WTC11 (cell line): ENCODE results near the gene MBD6. TPM values are rescaled to one million over a fixed set of nuclear protein-coding genes. Genes with fewer than 3 reads are reported as not detected.

ENCODE experiments used
- ATAC-seq: fragments of 200-7000 bp; cut with Tn5 transposase; 2 replicates; pipeline ENCODE4 v1.10.0; 2021; ENCODE audit warnings: mild to moderate bottlenecking, moderate library complexity
- CTCF ChIA-PET: fragments of 300-600 bp; sonication (Branson Sonifier 250); formaldehyde crosslinking; loops from one replicate; lab custom pipeline; 2021; ENCODE audit warnings: antibody characterized with exemption; lab: Charles Lee
- POLR2A ChIA-PET: fragments of 350-600 bp; sonication (Branson Sonifier 250); formaldehyde crosslinking; loops from one replicate; lab custom pipeline; 2021; ENCODE audit warnings: antibody characterized with exemption; lab: Charles Lee
- DNase-seq: peaks from one replicate; pipeline ENCODE4 v3.0.0; 2021; ENCODE audit warnings: low spot score
- H3K27ac Mint-ChIP-seq: 2 replicates; pipeline ENCODE4 v1.8.0; 2021; ENCODE audit warnings: mixed read lengths
- H3K27me3 Mint-ChIP-seq: 2 replicates; pipeline ENCODE4 v1.8.0; 2021; ENCODE audit warnings: low read depth, mild to moderate bottlenecking, moderate library complexity, mixed read lengths
- H3K36me3 Mint-ChIP-seq: 2 replicates; pipeline ENCODE4 v1.8.0; 2021; ENCODE audit warnings: mixed read lengths
- H3K4me1 Mint-ChIP-seq: 2 replicates; pipeline ENCODE4 v1.8.0; 2022; ENCODE audit warnings: mixed read lengths
- H3K4me3 Mint-ChIP-seq: 2 replicates; pipeline ENCODE4 v1.8.0; 2021; ENCODE audit warnings: mild to moderate bottlenecking, moderate library complexity, mixed read lengths
- H3K9me3 Mint-ChIP-seq: 2 replicates; pipeline ENCODE4 v1.8.0; 2021; ENCODE audit warnings: mixed read lengths
- ATF6 ChIP-seq: sonication (generic); formaldehyde crosslinking; IDR thresholded peaks from 2 replicates; pipeline ENCODE4 v1.8.1; 2023; ENCODE audit warnings: mild to moderate bottlenecking, missing genetic modification reagents
- IRF2 ChIP-seq: sonication (generic); formaldehyde crosslinking; IDR thresholded peaks from 2 replicates; pipeline ENCODE4 v1.8.0; 2022; ENCODE audit warnings: low read depth, missing genetic modification reagents, borderline replicate concordance
- JUN ChIP-seq: sonication (generic); formaldehyde crosslinking; IDR thresholded peaks from 2 replicates; pipeline ENCODE4 v1.8.0; 2023; ENCODE audit warnings: mild to moderate bottlenecking, missing genetic modification reagents
- MAX ChIP-seq: sonication (generic); formaldehyde crosslinking; IDR thresholded peaks from 2 replicates; pipeline ENCODE4 v1.8.0; 2022; ENCODE audit warnings: mild to moderate bottlenecking, missing genetic modification reagents
- MYBL2 ChIP-seq: sonication (generic); formaldehyde crosslinking; IDR thresholded peaks from 2 replicates; pipeline ENCODE4 v1.8.1; 2023; ENCODE audit warnings: mild to moderate bottlenecking, moderate library complexity, missing genetic modification reagents
- PRDM15 ChIP-seq: sonication (generic); formaldehyde crosslinking; IDR thresholded peaks from 2 replicates; pipeline ENCODE4 v1.8.0; 2022; ENCODE audit warnings: missing genetic modification reagents
- RELA ChIP-seq: sonication (generic); formaldehyde crosslinking; IDR thresholded peaks from 2 replicates; pipeline ENCODE4 v1.8.1; 2022; ENCODE audit warnings: missing genetic modification reagents, mild to moderate bottlenecking, borderline replicate concordance
- SMAD4 ChIP-seq: sonication (generic); formaldehyde crosslinking; IDR thresholded peaks from 2 replicates; pipeline ENCODE4 v1.8.0; 2022; ENCODE audit warnings: mild to moderate bottlenecking, missing genetic modification reagents
- SP1 ChIP-seq: sonication (generic); formaldehyde crosslinking; conservative IDR thresholded peaks from 2 replicates; pipeline ENCODE4 v1.8.1; 2022; ENCODE audit warnings: missing genetic modification reagents
- ZNF317 ChIP-seq: sonication (generic); formaldehyde crosslinking; IDR thresholded peaks from 2 replicates; pipeline ENCODE4 v1.8.1; 2023; ENCODE audit warnings: low read depth, mild to moderate bottlenecking, moderate library complexity, missing genetic modification reagents, borderline replicate concordance
- ZNF423 ChIP-seq: fragments of 250-450 bp; sonication (Bioruptor Pico); IDR thresholded peaks from 2 replicates; pipeline ENCODE4 v2.1.2; 2022; ENCODE audit warnings: mild to moderate bottlenecking, moderate library complexity
- total RNA-seq: library from RNA; stranded (reverse); gene quantifications from 3 replicates; pipeline ENCODE4 v1.2.3, GENCODE V29; 2021
- TF ChIP-seq, protein P1 (sequence below): fragments of 250-450 bp; sonication (Bioruptor Pico); IDR thresholded peaks from 2 replicates; pipeline ENCODE4 v1.9.0; 2021; ENCODE audit warnings: mild to moderate bottlenecking, borderline replicate concordance
- TF ChIP-seq, protein P2 (sequence below): sonication (generic); formaldehyde crosslinking; conservative IDR thresholded peaks from 2 replicates; pipeline ENCODE4 v1.8.1; 2023; ENCODE audit warnings: mild to moderate bottlenecking, low read depth, missing genetic modification reagents, moderate library complexity
- TF ChIP-seq, protein P3 (sequence below): sonication (generic); formaldehyde crosslinking; IDR thresholded peaks from 2 replicates; pipeline ENCODE4 v1.8.1; 2023; ENCODE audit warnings: mild to moderate bottlenecking, moderate library complexity, missing genetic modification reagents

The MBD6 gene
- total RNA-seq, 1 experiment from 2014 or later: 46.3 TPM

DNA sequence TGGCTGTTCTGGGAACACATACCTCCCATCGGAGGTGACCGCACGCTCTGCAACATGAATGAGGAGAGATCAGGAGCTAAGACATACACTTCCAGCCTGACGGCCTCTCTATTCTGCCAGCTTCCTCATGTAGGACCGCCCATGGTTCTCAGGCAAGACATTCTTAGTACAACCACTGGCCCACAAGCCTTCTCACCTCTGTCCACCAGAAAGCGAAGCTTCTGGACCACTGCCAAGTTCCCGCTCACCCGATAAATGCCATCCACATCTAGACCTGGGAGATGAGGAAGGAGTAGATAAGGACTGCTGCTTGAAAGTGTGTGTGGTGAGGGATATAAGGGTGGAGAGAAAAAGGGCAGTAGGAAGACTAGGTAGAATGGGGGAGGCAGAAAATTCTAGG lies 48.2 kb upstream of the MBD6 start:
- Mint-ChIP-seq H3K36me3 (no peaks in the 10 kb centered on the region), H3K4me3 (peak overlapping the region; percentile 77), H3K27me3 (peaks cover 85% of the 10 kb centered on the region), H3K4me1 (peaks cover 31% of the 10 kb centered on the region), H3K9me3 (no peaks in the 10 kb centered on the region), H3K27ac (no peak overlapping the region)
- TF ChIP-seq MAX (CRISPR knock-in tag): no peak
- TF ChIP-seq ZNF423 (CRISPR knock-in tag): no peak
- TF ChIP-seq, protein P1, sequence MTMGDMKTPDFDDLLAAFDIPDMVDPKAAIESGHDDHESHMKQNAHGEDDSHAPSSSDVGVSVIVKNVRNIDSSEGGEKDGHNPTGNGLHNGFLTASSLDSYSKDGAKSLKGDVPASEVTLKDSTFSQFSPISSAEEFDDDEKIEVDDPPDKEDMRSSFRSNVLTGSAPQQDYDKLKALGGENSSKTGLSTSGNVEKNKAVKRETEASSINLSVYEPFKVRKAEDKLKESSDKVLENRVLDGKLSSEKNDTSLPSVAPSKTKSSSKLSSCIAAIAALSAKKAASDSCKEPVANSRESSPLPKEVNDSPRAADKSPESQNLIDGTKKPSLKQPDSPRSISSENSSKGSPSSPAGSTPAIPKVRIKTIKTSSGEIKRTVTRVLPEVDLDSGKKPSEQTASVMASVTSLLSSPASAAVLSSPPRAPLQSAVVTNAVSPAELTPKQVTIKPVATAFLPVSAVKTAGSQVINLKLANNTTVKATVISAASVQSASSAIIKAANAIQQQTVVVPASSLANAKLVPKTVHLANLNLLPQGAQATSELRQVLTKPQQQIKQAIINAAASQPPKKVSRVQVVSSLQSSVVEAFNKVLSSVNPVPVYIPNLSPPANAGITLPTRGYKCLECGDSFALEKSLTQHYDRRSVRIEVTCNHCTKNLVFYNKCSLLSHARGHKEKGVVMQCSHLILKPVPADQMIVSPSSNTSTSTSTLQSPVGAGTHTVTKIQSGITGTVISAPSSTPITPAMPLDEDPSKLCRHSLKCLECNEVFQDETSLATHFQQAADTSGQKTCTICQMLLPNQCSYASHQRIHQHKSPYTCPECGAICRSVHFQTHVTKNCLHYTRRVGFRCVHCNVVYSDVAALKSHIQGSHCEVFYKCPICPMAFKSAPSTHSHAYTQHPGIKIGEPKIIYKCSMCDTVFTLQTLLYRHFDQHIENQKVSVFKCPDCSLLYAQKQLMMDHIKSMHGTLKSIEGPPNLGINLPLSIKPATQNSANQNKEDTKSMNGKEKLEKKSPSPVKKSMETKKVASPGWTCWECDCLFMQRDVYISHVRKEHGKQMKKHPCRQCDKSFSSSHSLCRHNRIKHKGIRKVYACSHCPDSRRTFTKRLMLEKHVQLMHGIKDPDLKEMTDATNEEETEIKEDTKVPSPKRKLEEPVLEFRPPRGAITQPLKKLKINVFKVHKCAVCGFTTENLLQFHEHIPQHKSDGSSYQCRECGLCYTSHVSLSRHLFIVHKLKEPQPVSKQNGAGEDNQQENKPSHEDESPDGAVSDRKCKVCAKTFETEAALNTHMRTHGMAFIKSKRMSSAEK (CRISPR knock-in tag): no peak
- no peak for TF ChIP-seq PRDM15 (CRISPR knock-in tag)
- TF ChIP-seq RELA (CRISPR knock-in tag): no peak
- no peak for TF ChIP-seq ATF6 (CRISPR knock-in tag)
- TF ChIP-seq, protein P2, sequence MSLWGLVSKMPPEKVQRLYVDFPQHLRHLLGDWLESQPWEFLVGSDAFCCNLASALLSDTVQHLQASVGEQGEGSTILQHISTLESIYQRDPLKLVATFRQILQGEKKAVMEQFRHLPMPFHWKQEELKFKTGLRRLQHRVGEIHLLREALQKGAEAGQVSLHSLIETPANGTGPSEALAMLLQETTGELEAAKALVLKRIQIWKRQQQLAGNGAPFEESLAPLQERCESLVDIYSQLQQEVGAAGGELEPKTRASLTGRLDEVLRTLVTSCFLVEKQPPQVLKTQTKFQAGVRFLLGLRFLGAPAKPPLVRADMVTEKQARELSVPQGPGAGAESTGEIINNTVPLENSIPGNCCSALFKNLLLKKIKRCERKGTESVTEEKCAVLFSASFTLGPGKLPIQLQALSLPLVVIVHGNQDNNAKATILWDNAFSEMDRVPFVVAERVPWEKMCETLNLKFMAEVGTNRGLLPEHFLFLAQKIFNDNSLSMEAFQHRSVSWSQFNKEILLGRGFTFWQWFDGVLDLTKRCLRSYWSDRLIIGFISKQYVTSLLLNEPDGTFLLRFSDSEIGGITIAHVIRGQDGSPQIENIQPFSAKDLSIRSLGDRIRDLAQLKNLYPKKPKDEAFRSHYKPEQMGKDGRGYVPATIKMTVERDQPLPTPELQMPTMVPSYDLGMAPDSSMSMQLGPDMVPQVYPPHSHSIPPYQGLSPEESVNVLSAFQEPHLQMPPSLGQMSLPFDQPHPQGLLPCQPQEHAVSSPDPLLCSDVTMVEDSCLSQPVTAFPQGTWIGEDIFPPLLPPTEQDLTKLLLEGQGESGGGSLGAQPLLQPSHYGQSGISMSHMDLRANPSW (CRISPR knock-in tag): no peak
- TF ChIP-seq, protein P3, sequence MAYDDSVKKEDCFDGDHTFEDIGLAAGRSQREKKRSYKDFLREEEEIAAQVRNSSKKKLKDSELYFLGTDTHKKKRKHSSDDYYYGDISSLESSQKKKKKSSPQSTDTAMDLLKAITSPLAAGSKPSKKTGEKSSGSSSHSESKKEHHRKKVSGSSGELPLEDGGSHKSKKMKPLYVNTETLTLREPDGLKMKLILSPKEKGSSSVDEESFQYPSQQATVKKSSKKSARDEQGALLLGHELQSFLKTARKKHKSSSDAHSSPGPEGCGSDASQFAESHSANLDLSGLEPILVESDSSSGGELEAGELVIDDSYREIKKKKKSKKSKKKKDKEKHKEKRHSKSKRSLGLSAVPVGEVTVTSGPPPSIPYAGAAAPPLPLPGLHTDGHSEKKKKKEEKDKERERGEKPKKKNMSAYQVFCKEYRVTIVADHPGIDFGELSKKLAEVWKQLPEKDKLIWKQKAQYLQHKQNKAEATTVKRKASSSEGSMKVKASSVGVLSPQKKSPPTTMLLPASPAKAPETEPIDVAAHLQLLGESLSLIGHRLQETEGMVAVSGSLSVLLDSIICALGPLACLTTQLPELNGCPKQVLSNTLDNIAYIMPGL (CRISPR knock-in tag): no peak
- no peak for TF ChIP-seq ZNF317 (CRISPR knock-in tag)
- TF ChIP-seq SMAD4 (CRISPR knock-in tag): no peak
- TF ChIP-seq MYBL2 (CRISPR knock-in tag): no peak
- no peak for TF ChIP-seq JUN (CRISPR knock-in tag)
- no peak for TF ChIP-seq SP1 (CRISPR knock-in tag)
- TF ChIP-seq IRF2: no peak
- DNase-seq (no peak), ATAC-seq (no peak)
- POLR2A ChIA-PET: interaction anchor here (0.5 to 1.7 kb wide), 5 partner anchors 14 to 722 kb away, joined by 3 to 6 read pairs (median 3); no protein-coding TSS in a partner anchor
- CTCF ChIA-PET: interaction anchor here (0.6 to 5.0 kb wide), 13 partner anchors 9 to 387 kb away, joined by 3 to 88 read pairs (median 7); partner anchors contain the start of genes GLI1 and INHBE
